CD4-positive, CD25-positive, alpha-beta regulatory T cell (primary cell): ENCODE results near the gene HNRNPLL. TPM values are rescaled to one million over a fixed set of nuclear protein-coding genes. Genes with fewer than 3 reads are reported as not detected.
"Not testable (repeated sequence)": the region's sequence is repeated elsewhere in the genome, so short reads cannot be mapped to it uniquely, and the experiment has no call there.

Experiments
- ATAC-seq, 2 donors: fragments of 150-1000 bp; cut with Tn5 transposase; one replicate each; pipeline ENCODE4 v1.10.0; 2021; ENCODE audit warnings: low read depth in 2 of 2, moderate number of reproducible peaks in 2 of 2, moderate library complexity in 1 of 2
- DNase-seq, 3 donors: peaks; one replicate each; pipeline versions ENCODE4 v3.0.0 to v3.0.0-alpha.2; 2012 to 2022; ENCODE audit warnings: mixed read lengths in 1 of 3
- H3K27ac ChIP-seq: one replicate; pipeline ENCODE4 v1.7.0; 2013; ENCODE audit warnings: mild to moderate bottlenecking, low read length; ENCODE audit not compliant: insufficient read depth, poor library complexity, severe bottlenecking
- H3K27me3 ChIP-seq: one replicate; pipeline ENCODE4 v1.7.0; 2013; ENCODE audit warnings: low read length; ENCODE audit not compliant: control insufficient read depth, insufficient read depth
- H3K36me3 ChIP-seq: one replicate; pipeline ENCODE4 v1.7.0; 2013; ENCODE audit warnings: mild to moderate bottlenecking, low read length, moderate library complexity; ENCODE audit not compliant: control insufficient read depth, insufficient read depth
- H3K4me1 ChIP-seq: 2 replicates; pipeline ENCODE4 v1.7.0; 2013; ENCODE audit warnings: mild to moderate bottlenecking, low read length; ENCODE audit not compliant: insufficient read depth, control insufficient read depth, poor library complexity, severe bottlenecking
- H3K4me3 ChIP-seq: one replicate; pipeline ENCODE4 v1.7.0; 2013; ENCODE audit warnings: low read depth, mild to moderate bottlenecking, low read length, moderate library complexity
- H3K9me3 ChIP-seq, 2 experiments: 1 replicate in 1 of 2; 2 replicates in 1 of 2; pipeline ENCODE4 v1.7.0; 2013; ENCODE audit warnings: low read length in 2 of 2, mild to moderate bottlenecking in 1 of 2, moderate library complexity in 1 of 2; ENCODE audit not compliant: control insufficient read depth in 2 of 2
- H3K27ac Mint-ChIP-seq, 3 donors: one replicate each; pipeline ENCODE4 v1.8.0; 2020 to 2022; ENCODE audit warnings: mild to moderate bottlenecking in 3 of 3, mixed read lengths in 3 of 3, moderate library complexity in 2 of 3
- H3K27me3 Mint-ChIP-seq: one replicate; pipeline ENCODE4 v1.8.0; 2022; ENCODE audit warnings: mild to moderate bottlenecking, mixed read lengths
- H3K36me3 Mint-ChIP-seq: one replicate; pipeline ENCODE4 v1.8.0; 2020; ENCODE audit warnings: mixed read lengths
- H3K4me1 Mint-ChIP-seq, 4 donors: one replicate each; pipeline ENCODE4 v1.8.0; 2020 to 2022; ENCODE audit warnings: mixed read lengths in 4 of 4, mild to moderate bottlenecking in 1 of 4
- H3K4me3 Mint-ChIP-seq, 4 donors: one replicate each; pipeline ENCODE4 v1.8.0; 2020 to 2022; ENCODE audit warnings: mild to moderate bottlenecking in 4 of 4, mixed read lengths in 4 of 4, moderate library complexity in 3 of 4
- H3K9me3 Mint-ChIP-seq, 7 donors: one replicate each; pipeline ENCODE4 v1.8.0; 2020 to 2022; ENCODE audit warnings: mixed read lengths in 7 of 7, mild to moderate bottlenecking in 3 of 7, moderate library complexity in 2 of 7
- polyA plus RNA-seq, 4 donors: library from polyadenylated mRNA; unstranded; fragments of 300-500 nt; fragmentation: Illumina TruSeq; gene quantifications; one replicate each; pipeline ENCODE4 v1.2.3, GENCODE V29; 2021
- total RNA-seq: library from RNA; stranded (reverse); gene quantifications from one replicate; pipeline ENCODE4 v1.2.3, GENCODE V29; 2022

Gene HNRNPLL
- total RNA-seq (124 TPM), polyA plus RNA-seq (10 to 100 TPM; 59.6 to 81.3 (median 69.9) TPM)

- H3K4me1 Mint-ChIP-seq, result peaks cover 19 to 48% (median 36%) of the 10 kb centered on the region in 4 donors
- H3K9me3 ChIP-seq, result no peaks in the 10 kb centered on the region
- H3K27me3 Mint-ChIP-seq, result no peaks in the 10 kb centered on the region
- peaks cover 35% of the 10 kb centered on the region for H3K4me1 ChIP-seq
- peak within 1 kb of the TSS; percentile 95 to 97 (median 95) for H3K4me3 Mint-ChIP-seq
- no peaks in the 10 kb centered on the region for H3K36me3 ChIP-seq
- peaks cover 0 to 2% (median 0%) of the 10 kb centered on the region in 7 donors for H3K9me3 Mint-ChIP-seq
- no peaks in the 10 kb centered on the region for H3K27me3 ChIP-seq
- peak; percentile 92 to 95 (median 94) for DNase-seq
- H3K27ac Mint-ChIP-seq, result peak within 1 kb of the TSS; percentile 92 to 96 (median 95)
- H3K4me3 ChIP-seq, result peak within 1 kb of the TSS; percentile 99
- H3K27ac ChIP-seq, result peak within 1 kb of the TSS; percentile 87
- peak; percentile 81 to 86 for ATAC-seq
- H3K36me3 Mint-ChIP-seq, result no peaks in the 10 kb centered on the region
Measured at GRCh38 chr2:38602732-38603401, at the start of gene HNRNPLL. Gene HNRNPLL (minus strand): TSS chr2:38602928. CDS start chr2:38602626, 302 bp downstream.

- no peak for ATAC-seq
- H3K36me3 ChIP-seq, result no peaks in the 10 kb centered on the region
- H3K27ac Mint-ChIP-seq, result peak overlapping the region in 2 of 3 donors; percentile 19 to 42
Measured at GRCh38 chr2:38650717-38651116, 48.0 kb upstream of the HNRNPLL start.

GRCh38 chr2:38650012-38650411, 47.3 kb upstream of the HNRNPLL start:
- Histone ChIP-seq H3K4me3 (no peak overlapping the region), H3K27me3 (no peaks in the 10 kb centered on the region), H3K4me1 (peaks cover 42% of the 10 kb centered on the region), H3K9me3 (no peaks in the 10 kb centered on the region), H3K27ac (no peak overlapping the region), H3K36me3 (no peaks in the 10 kb centered on the region)
- Mint-ChIP-seq H3K4me1 (peaks cover 37 to 67% (median 53%) of the 10 kb centered on the region in 4 donors), H3K36me3 (peaks cover 3% of the 10 kb centered on the region), H3K27ac (peak overlapping the region in 2 of 3 donors; percentile 19 to 80), H3K27me3 (no peaks in the 10 kb centered on the region), H3K4me3 (peak overlapping the region in 1 of 4 donors; percentile 53), H3K9me3 (peaks cover 0 to 2% (median 0%) of the 10 kb centered on the region in 7 donors)
- ATAC-seq (no peak), DNase-seq (no peak)

More at GRCh38 chr2:38650717-38651116, 48.0 kb upstream of the HNRNPLL start:
- H3K4me3 Mint-ChIP-seq, result peak overlapping the region in 1 of 4 donors; percentile 53
- H3K36me3 Mint-ChIP-seq, result peaks cover 3% of the 10 kb centered on the region
- Histone ChIP-seq H3K9me3 (no peaks in the 10 kb centered on the region), H3K27me3 (no peaks in the 10 kb centered on the region), H3K4me1 (peaks cover 43% of the 10 kb centered on the region), H3K4me3 (no peak overlapping the region), H3K27ac (no peak overlapping the region)
- no peak for DNase-seq
- peaks cover 0 to 2% (median 0%) of the 10 kb centered on the region in 7 donors for H3K9me3 Mint-ChIP-seq
- H3K27me3 Mint-ChIP-seq, result no peaks in the 10 kb centered on the region
- H3K4me1 Mint-ChIP-seq, result peaks cover 41 to 68% (median 55%) of the 10 kb centered on the region in 4 donors

GRCh38 chr2:38649176-38649728, 46.5 kb upstream of the HNRNPLL start:
- ATAC-seq, result no peak
- Histone ChIP-seq H3K36me3 (no peaks in the 10 kb centered on the region), H3K9me3 (no peaks in the 10 kb centered on the region), H3K27me3 (no peaks in the 10 kb centered on the region), H3K4me1 (peaks cover 40% of the 10 kb centered on the region), H3K27ac (no peak overlapping the region), H3K4me3 (no peak overlapping the region)
- no peak overlapping the region for H3K4me3 Mint-ChIP-seq
- H3K4me1 Mint-ChIP-seq, result peaks cover 35 to 66% (median 51%) of the 10 kb centered on the region in 4 donors
- no peak for DNase-seq
- peaks cover 3% of the 10 kb centered on the region for H3K36me3 Mint-ChIP-seq
- peaks cover 0 to 2% (median 0%) of the 10 kb centered on the region in 7 donors for H3K9me3 Mint-ChIP-seq
- H3K27me3 Mint-ChIP-seq, result no peaks in the 10 kb centered on the region
- no peak overlapping the region for H3K27ac Mint-ChIP-seq

GRCh38 chr2:38648107-38648761, 45.5 kb upstream of the HNRNPLL start:
- Histone ChIP-seq H3K27me3 (no peaks in the 10 kb centered on the region), H3K9me3 (no peaks in the 10 kb centered on the region), H3K4me1 (peaks cover 40% of the 10 kb centered on the region), H3K36me3 (no peaks in the 10 kb centered on the region), H3K27ac (no peak overlapping the region), H3K4me3 (peak overlapping the region; percentile 17)
- Mint-ChIP-seq H3K27me3 (no peaks in the 10 kb centered on the region), H3K27ac (peak overlapping the region; percentile 20 to 89 (median 53)), H3K9me3 (peaks cover 0 to 1% (median 0%) of the 10 kb centered on the region in 7 donors), H3K4me3 (peak overlapping the region; percentile 8 to 74 (median 16)), H3K36me3 (peaks cover 3% of the 10 kb centered on the region), H3K4me1 (peaks cover 29 to 64% (median 48%) of the 10 kb centered on the region in 4 donors)
- ATAC-seq, result no peak
- DNase-seq, result peak in 1 of 3 donors; percentile 49

- peaks cover 26% of the 10 kb centered on the region for H3K4me1 ChIP-seq
- not testable (repeated sequence) for H3K27me3 Mint-ChIP-seq, H3K36me3 Mint-ChIP-seq, H3K9me3 Mint-ChIP-seq, H3K36me3 ChIP-seq, H3K9me3 ChIP-seq, H3K27me3 ChIP-seq
- H3K4me3 ChIP-seq, result peak overlapping the region; percentile 77
- ATAC-seq (peak; percentile 79 to 83), DNase-seq (peak in 2 of 3 donors; percentile 41 to 79)
- Mint-ChIP-seq H3K4me1 (peaks cover 18 to 47% (median 28%) of the 10 kb centered on the region in 4 donors), H3K27ac (peak overlapping the region; percentile 85 to 94 (median 94)), H3K4me3 (peak overlapping the region; percentile 43 to 81 (median 66))
- H3K27ac ChIP-seq, result peak overlapping the region; percentile 74
Measured at GRCh38 chr2:38643683-38644511, 41.2 kb upstream of the HNRNPLL start.
